Liver (tissue), 3 donors: Measurements from ENCODE around the gene CDH13.

Source experiments
- ATF3 ChIP-seq: IDR thresholded peaks from 2 replicates; pipeline ENCODE4 v1.6.1; 2016; ENCODE audit warnings: antibody characterized with exemption
- CTCF ChIP-seq: fragments of 150-350 bp; IDR thresholded peaks from 2 replicates; pipeline ENCODE4 v1.5.1; 2017; ENCODE audit warnings: improper control_type of control experiment, low read depth, low read length; ENCODE audit not compliant: missing input control
- GABPA ChIP-seq, 2 donors: IDR thresholded peaks in 1 of 2; conservative IDR thresholded peaks in 1 of 2; 2 replicates each; pipeline ENCODE4 v1.6.1; 2016; ENCODE audit warnings: antibody characterized with exemption in 2 of 2, mild to moderate bottlenecking in 1 of 2, moderate library complexity in 1 of 2
- MAX ChIP-seq: IDR thresholded peaks from 2 replicates; pipeline ENCODE4 v1.6.1; 2016; ENCODE audit warnings: antibody characterized with exemption
- RAD21 ChIP-seq, 2 donors: IDR thresholded peaks; 2 replicates each; pipeline ENCODE4 v1.6.1; 2016; ENCODE audit warnings: antibody characterized with exemption in 2 of 2, mild to moderate bottlenecking in 2 of 2
- REST ChIP-seq: IDR thresholded peaks from 2 replicates; pipeline ENCODE4 v1.6.1; 2016; ENCODE audit warnings: antibody characterized with exemption, mild to moderate bottlenecking
- TAF1 ChIP-seq: conservative IDR thresholded peaks from 2 replicates; pipeline ENCODE4 v1.6.1; 2016; ENCODE audit warnings: antibody characterized with exemption, mild to moderate bottlenecking
- ZBTB33 ChIP-seq: IDR thresholded peaks from 2 replicates; pipeline ENCODE4 v1.6.1; 2016; ENCODE audit warnings: antibody characterized with exemption
- donor health status: healthy.
- donor health status: healthy.

- TF ChIP-seq CTCF: no peak
- no peak for TF ChIP-seq MAX
- no peak for TF ChIP-seq TAF1
- no peak for TF ChIP-seq ATF3
- TF ChIP-seq REST: no peak
- TF ChIP-seq RAD21 (IDR thresholded peaks at IDR 0.05): no peak
- TF ChIP-seq GABPA (IDR thresholded peaks at IDR 0.05 in 1 of 2, conservative IDR thresholded peaks at IDR 0.05 in 1 of 2): no peak
- TF ChIP-seq ZBTB33: no peak
These were observed 503.3 kb downstream of the CDH13 start for GRCh38 chr16:83130039-83130438.
